Measurements from ENCODE around the gene MNAT1.

- no peak for TF ChIP-seq CTCF (IDR thresholded peaks at IDR 0.05)
- no peak for TF ChIP-seq POLR2A (IDR thresholded peaks at IDR 0.05)
Observed at GRCh38 chr14:60933920-60934655, 199.5 kb downstream of the MNAT1 start.

All from lower leg skin (tissue), 3 donors.